Endothelial cell of umbilical vein (primary cell): ENCODE results near the gene TRIM37.

ENCODE experiments used
- CTCF ChIP-seq, 2 donors: IDR thresholded peaks; 1 replicate in 1 of 2; 2 replicates in 1 of 2; pipeline ENCODE4 v1.5.1; 2011; ENCODE audit warnings: low read length in 2 of 2, mild to moderate bottlenecking in 2 of 2, moderate library complexity in 2 of 2, control low read depth in 1 of 2, inconsistent platforms in 1 of 2, low read depth in 1 of 2; ENCODE audit not compliant: insufficient read depth in 1 of 2; ENCODE audit errors: extremely low read depth in 1 of 2
- EZH2 ChIP-seq: IDR thresholded peaks from 2 replicates; pipeline ENCODE4 v1.6.1; 2012; ENCODE audit warnings: borderline replicate concordance, low read depth, mild to moderate bottlenecking, moderate library complexity, low read length, inconsistent platforms; ENCODE audit not compliant: severe bottlenecking
- JUN ChIP-seq: IDR thresholded peaks from 2 replicates; pipeline ENCODE4 v1.6.1; 2011; ENCODE audit warnings: borderline replicate concordance, low read depth; ENCODE audit not compliant: insufficient read length, insufficient read depth
- MYC ChIP-seq: IDR thresholded peaks from one replicate; pipeline ENCODE4 v1.6.1; 2011; ENCODE audit warnings: mild to moderate bottlenecking, low read depth, low read length

GRCh38 chr17:58996968-58997367, 109.7 kb downstream of the TRIM37 start:
- TF ChIP-seq JUN (no peak), CTCF (IDR thresholded peaks at IDR 0.05; ENCODE audit: extremely low read depth in 1 of 2, insufficient read depth in 1 of 2, low read depth in 1 of 2, low read length in 2 of 2) (no peak), EZH2 (no peak), MYC (no peak)
